Subcutaneous abdominal adipose tissue (tissue), 5 donors: ENCODE results near the gene TPPP2.

Experiments
- H3K27ac ChIP-seq: one replicate; pipeline ENCODE4 v1.7.0; 2013; ENCODE audit warnings: low read depth, mild to moderate bottlenecking, inconsistent platforms, low read length, moderate library complexity
- H3K27me3 ChIP-seq, 5 donors: one replicate each; pipeline ENCODE4 v1.7.0; 2013; ENCODE audit warnings: low read length in 5 of 5, inconsistent platforms in 1 of 5; ENCODE audit not compliant: control insufficient read depth in 5 of 5, insufficient read depth in 4 of 5
- H3K36me3 ChIP-seq, 5 donors: one replicate each; pipeline ENCODE4 v1.7.0; 2013; ENCODE audit warnings: low read length in 5 of 5; ENCODE audit not compliant: control insufficient read depth in 5 of 5, insufficient read depth in 5 of 5
- H3K4me1 ChIP-seq, 5 donors: one replicate each; pipeline ENCODE4 v1.7.0; 2013; ENCODE audit warnings: low read length in 5 of 5, mild to moderate bottlenecking in 3 of 5, moderate library complexity in 1 of 5; ENCODE audit not compliant: control insufficient read depth in 5 of 5, insufficient read depth in 5 of 5
- H3K4me3 ChIP-seq, 5 donors: one replicate each; pipeline ENCODE4 v1.7.0; 2013; ENCODE audit warnings: low read length in 5 of 5, low read depth in 1 of 5
- H3K9ac ChIP-seq, 5 donors: one replicate each; pipeline ENCODE4 v1.7.0; 2013; ENCODE audit warnings: low read length in 5 of 5, mild to moderate bottlenecking in 4 of 5, moderate library complexity in 3 of 5
- H3K9me3 ChIP-seq, 5 donors: one replicate each; pipeline ENCODE4 v1.7.0; 2013; ENCODE audit warnings: low read length in 5 of 5; ENCODE audit not compliant: control insufficient read depth in 5 of 5
- donor health status: healthy.
- donor health status: healthy.
- donor health status: healthy.
- donor health status: healthy.
- donor health status: healthy.

The TPPP2 gene

GRCh38 chr14:21023817-21024584 lies 6.0 kb upstream of the TPPP2 start:
- Histone ChIP-seq H3K4me3 (peak overlapping the region; percentile 75 to 87 (median 82)), H3K9ac (peak overlapping the region; percentile 66 to 84 (median 71)), H3K27me3 (no peaks in the 10 kb centered on the region), H3K4me1 (peaks cover 3 to 42% (median 33%) of the 10 kb centered on the region in 5 donors), H3K27ac (peak overlapping the region; percentile 65), H3K36me3 (peaks cover under 1 to 32% (median 27%) of the 10 kb centered on the region in 5 donors), H3K9me3 (no peaks in the 10 kb centered on the region)

GRCh38 chr14:21024585-21025370 lies 5.2 kb upstream of the TPPP2 start, which contains the start of gene NDRG2:
NDRG2 (minus strand) TSS chr14:21025061; CDS start chr14:21023315, 1,746 bp downstream.
- peaks cover 0 to 24% (median 19%) of the 10 kb centered on the region in 5 donors for H3K36me3 ChIP-seq
- H3K27ac ChIP-seq: peak within 1 kb of the TSS; percentile 65
- peaks cover 3 to 42% (median 33%) of the 10 kb centered on the region in 5 donors for H3K4me1 ChIP-seq
- peak within 1 kb of the TSS; percentile 66 to 84 (median 71) for H3K9ac ChIP-seq
- H3K4me3 ChIP-seq: peak within 1 kb of the TSS; percentile 77 to 87 (median 82)
- no peaks in the 10 kb centered on the region for H3K9me3 ChIP-seq
- no peaks in the 10 kb centered on the region for H3K27me3 ChIP-seq

GRCh38 chr14:21025371-21026273 lies 4.4 kb upstream of the TPPP2 start:
- peak overlapping the region; percentile 62 for H3K27ac ChIP-seq
- H3K4me1 ChIP-seq: peaks cover 3 to 42% (median 33%) of the 10 kb centered on the region in 5 donors
- peak overlapping the region in 3 of 5 donors; percentile 33 to 65 (median 43) for H3K9ac ChIP-seq
- peak overlapping the region; percentile 61 to 84 (median 77) for H3K4me3 ChIP-seq
- no peaks in the 10 kb centered on the region for H3K9me3 ChIP-seq
- no peaks in the 10 kb centered on the region for H3K27me3 ChIP-seq
- H3K36me3 ChIP-seq: peaks cover 0 to 18% (median 14%) of the 10 kb centered on the region in 5 donors

- Histone ChIP-seq H3K27ac (peak overlapping the region; percentile 35), H3K9me3 (no peaks in the 10 kb centered on the region), H3K4me1 (peaks cover 3 to 42% (median 33%) of the 10 kb centered on the region in 5 donors), H3K4me3 (peak overlapping the region in 1 of 5 donors; percentile 25), H3K36me3 (peaks cover 0 to 10% (median 6%) of the 10 kb centered on the region in 5 donors), H3K27me3 (no peaks in the 10 kb centered on the region), H3K9ac (peak overlapping the region in 1 of 5 donors; percentile 48)
Observed at GRCh38 chr14:21026274-21026987, 3.6 kb upstream of the TPPP2 start.

GRCh38 chr14:21026988-21027315 lies 3.1 kb upstream of the TPPP2 start:
- no peaks in the 10 kb centered on the region for H3K9me3 ChIP-seq
- peaks cover 3 to 42% (median 33%) of the 10 kb centered on the region in 5 donors for H3K4me1 ChIP-seq
- peak overlapping the region; percentile 35 for H3K27ac ChIP-seq
- peaks cover 0 to 5% (median under 1%) of the 10 kb centered on the region in 5 donors for H3K36me3 ChIP-seq
- no peaks in the 10 kb centered on the region for H3K27me3 ChIP-seq
- no peak overlapping the region for H3K4me3 ChIP-seq
- no peak overlapping the region for H3K9ac ChIP-seq

GRCh38 chr14:21030531-21030930 lies 514 bp downstream of the TPPP2 start:
- Histone ChIP-seq H3K4me1 (peaks cover 0 to 13% (median 5%) of the 10 kb centered on the region in 5 donors), H3K4me3 (no peak overlapping the region), H3K36me3 (no peaks in the 10 kb centered on the region), H3K27ac (no peak overlapping the region), H3K9me3 (no peaks in the 10 kb centered on the region), H3K9ac (no peak overlapping the region), H3K27me3 (no peaks in the 10 kb centered on the region)

- no peaks in the 10 kb centered on the region for H3K9me3 ChIP-seq
- H3K4me3 ChIP-seq: no peak overlapping the region
- H3K27ac ChIP-seq: no peak overlapping the region
- no peak overlapping the region for H3K9ac ChIP-seq
- H3K4me1 ChIP-seq: no peaks in the 10 kb centered on the region
- no peaks in the 10 kb centered on the region for H3K27me3 ChIP-seq
- H3K36me3 ChIP-seq: no peaks in the 10 kb centered on the region
Observed at GRCh38 chr14:21032326-21033132, 2.5 kb downstream of the TPPP2 start.

- Histone ChIP-seq H3K27ac (no peak overlapping the region), H3K4me1 (peaks cover 0 to 3% (median 0%) of the 10 kb centered on the region in 5 donors), H3K9ac (no peak overlapping the region), H3K9me3 (no peaks in the 10 kb centered on the region), H3K4me3 (no peak overlapping the region), H3K27me3 (no peaks in the 10 kb centered on the region), H3K36me3 (no peaks in the 10 kb centered on the region)
Observed at GRCh38 chr14:21033133-21033698, 3.2 kb downstream of the TPPP2 start.
